NCI-H2196 treated with DMSO at 0.1 percent for 48 hours (cell line): Measurements from ENCODE around the gene WBP11.
A peak's percentile ranks its signal among the peaks of the same experiment; 100 is the strongest.

Experiments
- DNase-seq: peaks from one replicate; lab custom pipeline; 2025; ENCODE audit not compliant: unreplicated experiment; lab: John Stamatoyannopoulos, UW

The WBP11 gene

DNA sequence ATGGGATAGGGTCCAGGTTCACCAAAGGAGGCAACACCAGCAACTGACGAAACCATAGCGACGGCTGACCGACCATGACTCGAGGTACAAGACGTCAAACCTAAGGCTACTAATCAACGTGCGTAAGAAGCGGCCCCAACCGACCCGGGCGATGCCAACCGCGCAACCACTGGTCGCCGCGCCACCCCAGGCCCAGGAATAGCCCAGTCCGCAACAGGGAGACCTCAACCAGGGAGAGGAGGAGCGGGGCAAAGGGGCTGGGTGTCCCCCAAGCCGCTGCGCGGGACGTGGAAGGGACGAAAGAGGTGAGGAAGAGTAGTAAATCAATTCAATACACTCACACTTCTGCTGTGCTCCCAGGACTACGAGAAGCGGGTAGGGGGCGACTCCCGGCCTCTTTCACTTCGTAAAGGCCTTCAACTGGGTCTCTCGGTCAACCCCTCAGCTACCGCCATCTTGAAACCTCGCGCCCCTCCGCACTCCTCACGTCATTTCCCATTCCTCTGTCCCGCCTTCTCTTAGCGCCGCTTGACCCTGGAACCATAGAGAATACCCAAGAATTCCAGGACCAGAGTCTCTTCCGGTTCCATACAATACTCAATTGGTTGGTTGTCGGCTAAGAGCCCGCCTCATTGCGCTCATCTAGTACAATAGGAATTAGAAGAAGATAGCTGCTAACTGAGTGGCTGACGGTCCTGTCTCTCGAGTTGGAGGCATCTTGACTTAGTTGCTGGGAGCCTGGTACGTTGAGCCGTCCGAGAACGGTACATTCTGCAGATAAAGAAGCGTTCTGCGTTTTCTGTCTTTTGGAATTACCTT lies at the start of gene WBP11, which contains the start of gene C12orf60:
WBP11 (minus strand) TSS at position 468 of the 819 bp plus-strand sequence. CDS start 2,095 bp downstream, outside the sequence.
C12orf60 (plus strand) TSS at position 660 of the 819 bp plus-strand sequence. CDS start 19,266 bp downstream, outside the sequence.
- DNase-seq: peak; percentile 86

GRCh38 chr12:14852880-14853279 lies 49.6 kb upstream of the WBP11 start:
- DNase-seq: no peak

GRCh38 chr12:14850929-14851663 lies 47.8 kb upstream of the WBP11 start:
- DNase-seq: no peak

DNA sequence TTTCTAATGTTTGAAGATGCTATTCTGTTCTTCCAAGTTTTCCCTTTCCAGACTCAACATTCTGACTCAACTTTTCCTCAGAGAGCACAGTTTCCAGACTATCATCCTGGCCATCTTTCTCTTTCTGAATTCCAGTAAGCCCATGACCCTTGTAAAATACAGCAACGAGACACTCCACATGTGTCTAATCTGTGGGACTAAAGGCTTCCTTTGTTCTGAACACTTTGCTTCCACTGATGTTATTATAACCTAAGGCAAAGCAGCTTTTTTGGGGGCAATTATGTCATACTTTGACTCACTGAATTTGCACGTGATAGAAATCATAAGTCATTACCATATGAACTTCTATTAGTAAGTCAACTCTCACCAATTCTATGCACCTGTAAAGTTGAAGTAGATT lies 46.4 kb upstream of the WBP11 start:
- no peak for DNase-seq

DNA sequence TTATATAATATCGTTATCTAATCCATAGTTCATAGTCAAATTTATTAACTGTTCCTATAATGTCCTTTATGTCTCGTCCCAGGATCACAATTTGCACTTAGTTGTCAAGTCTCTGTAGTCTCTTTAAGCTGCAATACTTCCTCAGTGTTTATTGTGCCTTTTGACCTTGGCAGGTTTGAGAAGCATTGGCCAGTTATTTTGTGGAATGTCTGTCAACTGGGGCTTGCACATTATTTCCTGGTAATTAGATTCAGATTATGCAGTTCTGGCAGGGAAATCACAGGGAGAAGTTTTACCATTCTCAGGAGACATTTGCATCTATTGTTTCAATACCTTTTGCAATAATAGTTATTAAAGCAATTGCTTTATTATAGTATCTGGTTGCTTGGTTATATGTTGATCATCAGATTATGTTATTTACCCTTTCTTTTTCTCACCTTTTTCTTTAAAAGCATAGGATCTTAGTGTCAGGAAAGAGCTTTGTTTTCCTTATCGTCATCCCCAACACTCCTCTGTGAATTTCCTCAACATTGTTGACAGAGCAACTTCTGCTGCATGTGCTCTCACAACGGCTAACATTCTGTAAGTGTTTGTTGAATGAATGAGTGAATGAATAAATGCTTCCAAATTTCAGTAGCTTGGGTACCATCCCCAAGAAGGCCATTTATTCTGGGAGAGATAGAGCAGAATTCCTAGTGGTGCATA lies 43.8 kb upstream of the WBP11 start:
- DNase-seq: no peak

GRCh38 chr12:14846042-14846587 lies 42.8 kb upstream of the WBP11 start:
- no peak for DNase-seq

DNA sequence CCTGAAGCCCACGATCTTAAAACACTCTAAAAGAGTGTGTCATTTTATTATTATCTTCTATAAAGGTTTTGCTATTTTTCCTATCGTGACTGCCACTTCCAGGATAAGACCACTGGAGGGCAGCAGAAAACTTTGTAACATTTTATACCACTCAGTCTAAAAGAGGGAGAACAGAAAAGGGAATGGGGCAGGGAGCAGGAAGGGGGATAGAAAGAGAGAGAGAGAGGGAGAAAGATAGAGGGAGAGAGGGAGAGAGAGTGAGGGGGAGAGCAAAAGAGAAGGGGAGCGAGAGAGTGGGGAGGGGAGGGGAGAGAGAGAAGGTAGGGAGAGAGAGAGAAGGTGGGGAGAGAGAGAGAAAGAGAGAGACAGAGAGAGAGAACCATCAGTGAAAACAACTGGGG lies 42.1 kb upstream of the WBP11 start:
- DNase-seq: no peak

- DNase-seq: no peak
Measured at GRCh38 chr12:14844401-14844800, 41.1 kb upstream of the WBP11 start.

GRCh38 chr12:14843425-14843887 lies 40.2 kb upstream of the WBP11 start, which contains the start of gene ART4:
ART4 (minus strand) TSS chr12:14843526; CDS start chr12:14843113, 413 bp downstream.
- no peak for DNase-seq

DNA sequence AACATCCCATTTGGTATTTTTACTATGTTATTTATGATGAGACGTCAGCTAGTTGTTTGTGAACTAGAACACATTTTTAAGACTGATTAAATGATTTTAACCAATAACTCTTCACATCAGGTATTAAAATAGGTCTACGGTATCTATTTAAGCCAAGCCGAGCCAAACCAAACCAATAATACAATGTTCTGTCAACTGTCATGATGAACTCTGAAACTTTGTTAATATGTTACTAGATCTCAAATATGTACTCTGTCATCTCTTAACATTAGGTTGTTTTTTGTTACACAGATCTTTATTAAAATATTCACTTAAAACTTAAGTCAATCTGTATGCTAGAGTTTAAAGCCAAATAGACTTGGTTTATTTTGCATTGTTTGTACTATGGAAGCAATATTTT lies 39.0 kb upstream of the WBP11 start:
- no peak for DNase-seq

DNA sequence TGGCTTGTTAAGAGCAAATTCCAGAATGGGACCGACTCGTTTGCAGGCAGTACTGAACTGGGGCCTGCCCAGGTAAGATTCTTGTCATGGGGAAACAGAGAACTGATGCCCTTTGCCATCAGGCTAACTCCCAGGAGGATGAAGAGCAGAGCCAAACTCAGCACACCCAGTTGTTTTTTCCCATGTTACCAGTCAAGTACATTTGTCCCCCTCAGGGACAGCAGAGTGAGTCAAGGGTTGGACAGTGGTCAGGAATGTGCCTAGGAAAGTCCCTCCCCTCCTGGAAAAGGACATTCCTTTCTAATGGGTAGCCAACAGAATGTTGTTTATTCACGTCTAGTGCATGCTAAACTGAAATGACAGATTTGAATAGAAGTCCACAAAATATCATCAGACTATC lies 38.5 kb upstream of the WBP11 start:
- DNase-seq: no peak

GRCh38 chr12:14840616-14841015 lies 37.3 kb upstream of the WBP11 start:
- DNase-seq: no peak

DNA sequence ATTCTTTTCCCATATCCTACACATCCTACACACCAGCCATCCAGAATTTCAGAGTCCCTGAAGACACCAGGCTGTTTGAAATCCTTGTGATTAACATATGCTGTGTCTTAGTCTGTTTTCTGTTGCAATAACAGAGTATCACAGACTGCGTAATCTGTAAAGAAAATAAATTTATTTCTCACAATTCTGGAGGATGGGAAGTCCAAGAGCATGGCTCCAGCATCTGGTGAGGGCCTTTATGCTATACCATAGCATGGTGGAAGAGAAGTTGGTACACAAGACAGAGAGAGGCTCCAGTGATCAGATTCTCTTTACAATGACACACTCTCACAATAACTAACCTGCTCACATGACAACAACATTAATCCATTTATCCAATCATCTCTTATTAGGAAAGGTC lies 36.0 kb upstream of the WBP11 start:
- no peak for DNase-seq

DNA sequence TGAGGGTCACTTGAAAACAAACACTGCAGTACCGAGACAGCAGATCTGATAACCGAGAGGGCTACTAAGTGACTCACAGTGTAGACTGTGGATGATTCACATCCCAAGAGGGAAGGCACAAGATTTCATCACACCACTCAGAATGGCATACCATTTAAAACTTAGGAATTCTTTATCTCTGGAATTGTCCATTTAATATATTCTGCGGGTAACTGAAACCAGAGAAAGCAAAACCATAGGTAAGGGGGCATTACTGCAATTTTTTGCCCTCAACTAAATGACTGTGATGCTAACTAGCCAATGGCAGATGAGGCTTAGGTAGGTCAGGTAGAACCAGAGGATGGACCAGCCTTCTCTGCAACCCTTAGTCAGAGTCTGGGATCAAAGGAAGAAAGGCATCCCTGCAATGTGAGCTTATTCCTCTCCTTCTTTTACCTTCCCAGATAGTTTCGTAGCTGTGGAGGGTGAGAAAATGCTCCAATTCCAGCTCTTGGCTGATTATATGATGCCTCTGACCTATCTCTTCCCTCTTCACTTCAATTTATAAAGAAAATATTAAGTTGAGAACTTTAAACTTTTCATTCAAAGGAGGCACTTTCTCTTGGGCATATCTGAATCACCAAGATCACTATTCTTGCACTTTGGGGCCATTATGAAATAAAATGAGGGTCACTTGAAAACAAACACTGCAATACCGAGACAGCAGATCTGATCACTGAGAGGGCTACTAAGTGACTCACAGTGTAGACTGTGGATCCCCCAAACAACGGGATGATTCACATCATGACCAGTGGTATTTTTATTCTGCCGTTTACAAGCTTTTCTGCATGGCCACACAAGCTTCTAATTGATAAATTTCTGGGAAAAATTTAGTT lies 33.3 kb upstream of the WBP11 start:
- no peak for DNase-seq

DNA sequence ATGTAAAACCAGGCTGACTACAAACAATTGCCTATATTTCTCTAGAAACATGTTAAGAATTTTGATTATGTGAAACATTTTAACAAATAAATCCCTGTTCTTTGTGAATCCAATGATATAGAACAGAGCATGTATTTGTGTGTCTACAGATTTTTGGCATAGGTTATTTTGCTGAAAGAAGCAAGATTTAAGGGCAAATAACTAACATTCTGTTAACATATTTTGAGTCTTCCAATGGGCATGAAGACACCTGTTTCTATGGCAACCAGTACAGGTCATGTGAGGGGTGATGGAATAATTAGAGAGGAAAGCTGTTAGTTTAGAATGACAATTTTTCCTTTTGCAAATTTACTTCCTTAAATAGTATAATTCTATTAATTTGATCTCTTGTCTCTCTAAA lies 31.2 kb upstream of the WBP11 start:
- no peak for DNase-seq

DNA sequence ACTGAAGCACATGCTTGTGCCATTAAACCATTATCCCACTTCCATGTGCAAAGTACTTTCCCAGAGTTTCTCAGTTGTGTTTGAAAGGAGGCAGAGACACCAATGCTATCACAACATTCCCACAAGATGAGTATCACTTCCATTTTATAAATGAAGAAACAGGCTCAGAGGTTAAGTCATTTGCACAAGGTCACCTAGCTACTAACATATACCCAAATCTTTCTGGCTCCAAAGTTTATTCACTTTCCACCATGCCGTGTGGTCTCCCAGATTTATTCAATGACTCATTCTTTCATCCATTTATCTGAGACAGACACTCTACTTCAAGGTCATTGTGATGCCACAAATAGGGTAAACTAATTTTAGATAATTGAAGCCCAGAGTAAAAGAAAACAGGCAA lies 30.7 kb upstream of the WBP11 start:
- DNase-seq: no peak

GRCh38 chr12:14833336-14833735 lies 30.1 kb upstream of the WBP11 start:
- no peak for DNase-seq

DNA sequence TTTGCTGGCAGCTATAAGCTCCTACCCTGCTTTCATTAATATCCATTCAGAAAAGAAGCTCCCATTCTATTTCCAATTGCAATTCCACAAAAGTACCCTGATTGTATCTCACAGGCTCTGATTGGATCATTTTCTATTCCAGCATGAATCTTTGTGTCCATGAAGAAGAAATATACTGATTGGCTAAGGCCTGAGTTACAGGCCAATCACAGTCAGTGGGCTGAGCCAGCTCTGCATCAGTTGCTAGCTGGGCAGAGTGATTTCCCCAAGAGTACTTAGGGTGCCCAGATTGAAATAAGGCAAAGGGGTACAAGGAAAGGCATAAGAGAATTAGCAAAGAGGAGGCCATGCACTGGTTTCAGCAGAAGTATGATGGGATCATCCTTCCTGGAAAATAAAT lies 25.6 kb upstream of the WBP11 start:
- no peak for DNase-seq

GRCh38 chr12:14827043-14827442 lies 23.8 kb upstream of the WBP11 start:
- DNase-seq: no peak

DNA sequence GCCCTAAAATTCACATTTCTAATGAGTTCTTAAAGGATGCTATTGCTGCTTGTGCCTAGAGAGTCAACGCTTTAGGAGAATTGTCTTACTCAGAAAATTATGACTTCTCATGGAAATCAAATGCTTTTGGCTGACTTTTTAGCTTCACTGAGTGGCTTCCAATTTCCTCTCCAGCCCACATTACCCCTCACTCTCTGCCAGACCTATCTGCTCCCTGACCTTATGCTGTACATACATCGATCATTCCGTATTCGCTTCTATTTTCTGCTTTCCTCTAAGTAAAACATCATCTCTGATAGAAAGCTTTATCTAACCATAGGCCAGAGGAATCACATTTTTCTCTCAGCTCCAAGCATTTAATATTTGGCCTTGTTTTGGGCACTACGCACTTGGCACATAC lies 23.2 kb upstream of the WBP11 start:
- DNase-seq: no peak
